GM18505 (cell line): ENCODE data around the gene GPR37L1.

Source experiments
- ATAC-seq: cut with Tn5 transposase; IDR thresholded peaks from one replicate; pipeline ENCODE4 v1.9.1; 2021; ENCODE audit not compliant: unreplicated experiment
- POLR2A ChIP-seq: IDR thresholded peaks from 4 replicates; pipeline ENCODE4 v1.6.1; 2011; ENCODE audit warnings: borderline replicate concordance; ENCODE audit not compliant: insufficient read depth, insufficient read length; ENCODE audit errors: extremely low read depth

The GPR37L1 gene

DNA sequence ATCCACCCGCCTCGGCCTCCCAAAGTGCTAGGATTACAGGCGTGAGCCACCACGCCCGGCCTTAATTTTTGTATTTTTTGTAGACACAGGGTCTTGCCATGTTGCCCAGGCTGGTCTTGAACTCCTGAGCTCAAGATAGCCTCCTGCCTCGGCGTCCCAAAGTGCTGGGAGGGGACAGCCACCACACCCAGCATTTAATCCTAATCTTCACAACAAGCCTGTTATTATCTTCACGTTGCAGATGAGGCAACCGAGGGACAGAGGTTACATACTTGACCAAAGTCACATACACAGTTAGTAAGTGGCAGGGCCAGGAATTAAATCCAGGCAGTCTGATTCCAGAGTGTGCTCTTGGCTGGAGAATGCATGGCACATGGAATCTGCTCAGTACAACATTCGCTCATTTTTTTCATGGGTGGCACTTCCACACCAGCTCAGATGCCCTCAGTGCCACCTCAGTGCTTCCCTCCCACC lies 4.8 kb upstream of the GPR37L1 start:
- TF ChIP-seq POLR2A: no peak
- no peak for ATAC-seq

DNA sequence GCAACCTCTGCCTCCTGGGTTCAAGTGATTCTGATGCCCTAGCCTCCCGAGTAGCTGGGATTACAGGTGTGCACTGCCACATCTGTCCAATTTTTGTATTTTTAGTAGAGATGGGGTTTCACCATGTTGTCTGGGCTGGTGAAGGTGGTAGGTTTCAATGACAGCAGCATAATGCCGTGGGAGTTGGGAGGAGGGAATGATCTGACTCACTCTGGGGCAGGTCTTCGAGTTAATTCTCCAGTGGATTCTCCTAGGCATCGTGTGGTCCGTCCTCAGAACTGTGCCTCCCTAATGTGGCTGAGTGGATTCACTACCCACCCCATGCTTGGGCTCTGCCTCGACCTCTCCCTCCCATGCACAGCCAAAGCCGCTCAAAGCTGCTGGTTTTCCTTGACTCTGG lies 1.7 kb upstream of the GPR37L1 start:
- no peak for ATAC-seq
- no peak for TF ChIP-seq POLR2A

DNA sequence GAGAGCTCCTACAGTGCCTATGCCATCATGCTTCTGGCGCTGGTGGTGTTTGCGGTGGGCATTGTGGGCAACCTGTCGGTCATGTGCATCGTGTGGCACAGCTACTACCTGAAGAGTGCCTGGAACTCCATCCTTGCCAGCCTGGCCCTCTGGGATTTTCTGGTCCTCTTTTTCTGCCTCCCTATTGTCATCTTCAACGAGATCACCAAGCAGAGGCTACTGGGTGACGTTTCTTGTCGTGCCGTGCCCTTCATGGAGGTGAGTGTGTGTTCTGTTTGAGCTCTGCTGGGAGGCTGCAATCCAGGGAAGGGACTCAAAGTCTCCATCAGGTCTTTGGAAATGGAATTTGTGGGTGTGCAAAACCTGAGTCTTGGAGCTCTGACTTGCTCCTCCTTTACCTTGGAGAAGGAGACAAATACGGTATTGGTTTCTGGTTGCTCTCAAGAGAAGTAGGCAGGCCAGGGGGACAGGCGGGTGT lies 658 bp downstream of the GPR37L1 start:
- no peak for ATAC-seq
- TF ChIP-seq POLR2A: no peak

DNA sequence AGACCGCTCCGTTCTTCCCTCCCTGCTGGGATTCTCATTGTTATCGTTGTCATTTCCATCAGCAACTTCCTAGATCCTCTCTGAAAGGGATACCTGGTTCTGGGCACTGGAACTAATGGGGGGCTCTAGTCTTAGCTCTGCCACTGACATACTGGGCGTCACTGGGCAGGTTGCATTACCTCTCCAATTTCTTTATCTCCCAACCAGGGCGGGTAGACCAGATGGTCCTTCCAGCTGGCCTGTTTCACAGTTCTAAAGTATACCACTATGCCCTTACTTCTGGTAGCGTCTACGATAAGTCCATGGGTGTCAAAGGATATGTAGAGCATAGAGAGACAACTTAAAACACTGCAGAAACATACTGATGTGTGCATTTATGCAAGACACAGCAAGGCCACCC lies 1.4 kb downstream of the GPR37L1 start:
- no peak for TF ChIP-seq POLR2A
- no peak for ATAC-seq

DNA sequence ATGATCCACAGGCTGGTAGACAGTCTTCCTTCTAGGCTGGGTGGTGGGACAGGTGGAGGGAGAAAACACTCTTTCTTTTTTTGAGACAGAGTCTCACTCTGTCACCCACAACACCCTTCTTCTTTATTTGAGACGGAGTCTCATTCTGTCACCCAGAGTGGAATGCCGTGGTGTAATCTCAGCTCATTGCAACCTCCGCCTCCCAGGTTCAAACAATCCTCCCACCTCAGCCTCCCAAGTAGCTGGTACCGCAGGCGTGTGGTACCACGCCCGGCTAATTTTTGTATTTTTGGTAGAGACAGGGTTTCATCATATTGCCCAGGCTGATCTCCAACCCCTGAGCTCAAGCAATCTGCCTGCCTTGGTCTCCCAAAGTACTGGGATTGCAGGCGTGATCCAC lies 2.9 kb downstream of the GPR37L1 start:
- ATAC-seq: no peak
- no peak for TF ChIP-seq POLR2A

DNA sequence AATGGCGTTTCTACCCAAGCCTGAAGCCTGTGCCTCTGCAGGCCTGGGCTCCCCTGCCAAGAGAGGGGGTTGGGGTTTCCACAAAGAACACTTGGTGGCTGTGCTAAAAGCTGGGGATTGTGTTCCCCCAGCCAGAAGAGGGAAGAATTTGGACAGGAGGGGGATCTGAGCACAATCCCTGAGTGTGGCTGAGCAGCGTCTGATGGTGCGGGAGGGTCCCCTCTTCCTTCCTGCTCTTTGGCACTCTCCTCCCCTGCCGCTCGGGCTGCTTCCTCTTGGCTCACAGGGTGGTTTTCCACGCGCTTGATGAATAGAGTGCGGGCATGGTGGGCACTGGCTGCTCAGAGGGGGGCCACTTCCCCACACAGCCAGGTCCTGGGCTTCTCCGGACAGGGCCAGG lies 3.7 kb downstream of the GPR37L1 start:
- ATAC-seq: no peak
- no peak for TF ChIP-seq POLR2A

DNA sequence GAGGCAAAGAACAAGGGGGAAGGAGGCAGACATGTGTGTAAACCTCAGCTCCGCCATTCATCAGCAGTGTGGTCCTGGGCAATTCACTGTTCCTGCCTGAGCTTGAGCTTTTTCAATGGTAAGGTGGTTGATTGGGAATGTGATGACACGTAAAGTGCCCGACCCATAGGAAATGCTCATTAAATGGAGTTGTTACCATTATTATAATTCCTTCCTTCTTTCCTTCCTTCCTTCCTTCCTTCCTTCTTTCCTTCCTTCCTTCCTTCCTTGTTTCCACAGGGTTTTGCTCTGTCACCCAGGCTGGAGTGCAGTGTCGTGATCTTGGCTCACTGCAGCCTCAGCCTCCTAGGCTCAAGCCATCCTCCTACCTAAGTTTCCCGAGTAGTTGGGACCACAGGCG lies 4.3 kb downstream of the GPR37L1 start:
- no peak for ATAC-seq
- TF ChIP-seq POLR2A: no peak

DNA sequence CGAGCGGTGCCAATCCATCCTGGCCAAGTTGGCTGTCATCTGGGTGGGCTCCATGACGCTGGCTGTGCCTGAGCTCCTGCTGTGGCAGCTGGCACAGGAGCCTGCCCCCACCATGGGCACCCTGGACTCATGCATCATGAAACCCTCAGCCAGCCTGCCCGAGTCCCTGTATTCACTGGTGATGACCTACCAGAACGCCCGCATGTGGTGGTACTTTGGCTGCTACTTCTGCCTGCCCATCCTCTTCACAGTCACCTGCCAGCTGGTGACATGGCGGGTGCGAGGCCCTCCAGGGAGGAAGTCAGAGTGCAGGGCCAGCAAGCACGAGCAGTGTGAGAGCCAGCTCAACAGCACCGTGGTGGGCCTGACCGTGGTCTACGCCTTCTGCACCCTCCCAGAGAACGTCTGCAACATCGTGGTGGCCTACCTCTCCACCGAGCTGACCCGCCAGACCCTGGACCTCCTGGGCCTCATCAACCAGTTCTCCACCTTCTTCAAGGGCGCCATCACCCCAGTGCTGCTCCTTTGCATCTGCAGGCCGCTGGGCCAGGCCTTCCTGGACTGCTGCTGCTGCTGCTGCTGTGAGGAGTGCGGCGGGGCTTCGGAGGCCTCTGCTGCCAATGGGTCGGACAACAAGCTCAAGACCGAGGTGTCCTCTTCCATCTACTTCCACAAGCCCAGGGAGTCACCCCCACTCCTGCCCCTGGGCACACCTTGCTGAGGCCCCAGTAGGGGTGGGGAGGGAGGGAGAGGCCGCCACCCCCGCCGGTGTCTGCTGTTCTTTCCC lies 5.3 kb downstream of the GPR37L1 start:
- no peak for ATAC-seq
- TF ChIP-seq POLR2A: no peak

DNA sequence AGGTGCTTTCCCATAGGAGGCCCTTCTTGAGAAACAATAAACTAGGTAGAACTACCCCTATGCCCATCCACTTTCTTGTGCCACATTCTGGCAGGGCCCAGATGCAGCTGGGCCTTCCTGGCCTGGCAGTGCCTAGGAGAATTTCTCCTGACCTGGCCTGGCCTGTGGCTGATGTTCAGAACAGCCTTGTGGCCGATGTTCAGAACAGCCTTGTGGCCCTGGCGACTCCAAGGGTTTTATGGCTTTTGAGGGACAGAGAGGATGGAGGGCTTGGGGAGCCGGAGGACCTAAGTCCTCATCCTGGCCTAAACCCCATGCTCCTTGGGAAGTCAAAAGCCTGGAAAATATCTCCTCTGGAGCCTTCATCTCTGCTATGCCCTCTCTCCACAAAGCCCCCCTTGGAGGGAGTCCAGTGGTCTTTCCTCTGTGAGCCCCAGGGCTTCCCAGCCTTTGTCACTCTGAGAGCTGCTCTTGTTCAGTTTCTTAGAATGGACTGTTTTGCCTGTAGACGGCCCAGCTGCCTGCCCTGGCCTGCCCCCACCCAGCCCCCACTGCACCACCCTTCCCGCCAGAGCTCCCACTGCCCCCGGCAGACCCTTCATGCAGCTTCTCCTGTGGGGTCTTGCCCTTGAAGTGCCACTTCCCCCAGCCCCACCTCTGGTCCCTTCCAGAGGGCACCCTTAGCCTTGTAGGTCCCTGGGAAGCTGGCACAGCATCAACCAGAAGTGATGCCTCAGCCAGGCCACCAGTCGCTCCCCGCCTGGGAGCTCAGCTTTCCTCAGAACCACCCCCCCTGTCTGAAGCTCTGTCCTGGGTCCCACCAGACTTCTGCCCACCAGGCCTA lies 7.0 kb downstream of the GPR37L1 start:
- no peak for TF ChIP-seq POLR2A
- no peak for ATAC-seq

DNA sequence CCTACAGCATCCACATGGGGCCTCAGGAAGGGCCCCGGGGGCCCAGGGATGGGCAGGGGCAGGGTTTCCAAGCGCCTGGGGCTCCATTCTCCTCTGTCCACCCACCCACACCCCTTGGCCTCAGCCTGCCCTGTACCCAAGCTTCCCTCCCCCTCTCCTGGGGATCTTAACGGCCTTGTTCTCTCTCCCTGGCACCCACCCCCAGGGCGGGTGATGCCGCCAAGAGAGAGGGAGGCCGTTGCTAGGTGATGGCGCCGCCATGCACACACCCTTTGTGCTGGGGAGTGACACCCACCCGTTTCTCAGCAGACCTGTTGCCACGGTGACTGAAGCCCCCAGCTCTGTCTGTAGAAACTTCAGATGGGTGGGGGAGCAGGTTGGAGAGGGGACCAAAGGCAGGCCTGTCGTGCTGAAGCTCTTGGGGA lies 7.6 kb downstream of the GPR37L1 start:
- ATAC-seq: no peak
- no peak for TF ChIP-seq POLR2A

DNA sequence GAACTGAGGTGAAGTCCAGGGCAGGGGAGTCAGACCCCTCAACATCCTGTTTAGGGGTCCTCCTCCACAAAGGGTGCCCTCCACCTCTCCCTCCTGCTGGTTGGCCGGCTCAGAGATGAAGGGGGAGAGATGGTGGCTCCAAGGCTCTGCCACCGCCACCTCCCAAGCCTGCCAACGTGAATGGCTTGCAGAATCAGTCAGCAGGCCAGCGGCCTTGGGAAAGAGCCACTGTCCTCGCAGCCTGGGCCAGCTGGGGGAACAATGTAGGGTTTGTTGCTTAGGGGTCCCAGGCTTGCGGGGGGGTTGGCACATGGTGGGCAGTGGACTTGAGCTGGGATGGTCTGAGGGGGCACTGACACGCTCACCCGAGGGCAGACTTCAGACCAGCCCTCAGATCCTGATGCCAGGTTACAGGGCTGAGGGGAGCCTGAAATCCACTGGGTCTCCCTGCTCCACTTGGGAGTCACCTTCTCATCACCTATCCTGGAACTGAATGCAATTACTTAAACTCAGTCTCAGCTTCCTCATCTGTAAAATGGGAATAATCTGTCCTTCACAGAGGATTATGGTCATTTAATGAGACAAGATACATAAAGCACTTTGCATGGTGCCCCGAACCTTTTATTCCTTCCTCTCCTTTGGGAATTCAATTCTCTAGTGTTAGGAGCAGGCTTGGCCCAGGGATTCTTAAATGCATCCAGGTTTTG lies 8.3 kb downstream of the GPR37L1 start:
- ATAC-seq: no peak

DNA sequence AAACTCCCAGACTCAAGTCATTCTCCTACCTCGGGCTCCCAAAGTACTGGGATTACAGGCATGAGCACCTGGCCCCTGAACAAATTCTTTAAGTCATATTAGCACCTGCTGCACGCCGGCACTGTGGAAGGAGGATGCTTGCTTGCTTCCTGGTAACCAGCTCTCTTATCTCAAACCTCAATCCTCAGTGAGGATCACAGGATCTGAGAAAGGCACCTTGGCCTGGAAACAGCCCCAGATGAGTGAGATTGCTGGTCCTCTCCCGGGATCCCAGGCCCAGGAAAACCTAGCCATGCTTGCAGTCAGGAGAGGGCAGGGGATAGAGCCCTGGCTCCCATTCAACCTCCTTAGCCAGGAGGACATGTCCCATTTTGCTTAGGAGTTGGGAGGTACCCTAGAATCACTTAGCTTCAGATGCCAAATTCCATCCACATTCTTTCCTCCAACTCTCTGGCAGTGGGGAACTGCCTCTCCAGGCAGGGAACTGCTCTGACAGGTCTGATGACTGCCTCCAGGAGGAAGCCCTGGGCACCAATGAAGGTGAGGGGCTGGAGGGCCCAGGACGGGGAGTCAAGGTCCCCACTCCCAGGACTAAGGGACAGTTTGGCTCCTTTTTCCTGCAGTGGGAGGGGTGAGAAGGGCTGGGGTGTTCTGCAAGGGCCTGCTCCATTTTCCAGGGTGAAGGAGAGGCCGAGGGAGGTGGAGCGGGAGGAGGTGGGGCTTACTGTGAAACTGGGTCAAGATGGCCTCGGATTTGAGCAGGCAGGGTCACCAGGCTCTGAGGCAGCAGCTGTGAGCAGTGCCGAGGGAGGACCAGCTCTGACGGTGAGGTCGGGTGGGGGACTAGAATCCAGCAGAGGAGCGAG lies 9.5 kb downstream of the GPR37L1 start:
- ATAC-seq: no peak
- TF ChIP-seq POLR2A: no peak

More for the DNA sequence above, 8.3 kb downstream of the GPR37L1 start:
- no peak for TF ChIP-seq POLR2A
